HepG2 (cell line): ENCODE results near the gene MMP25. TPM values are rescaled to one million over a fixed set of nuclear protein-coding genes. Genes with fewer than 3 reads are reported as not detected.

Source experiments
- CEBPB ChIP-seq: IDR thresholded peaks from 2 replicates; pipeline ENCODE4 v1.6.1; 2011; ENCODE audit warnings: low read depth, low read length, improper control_type of control experiment, borderline replicate concordance
- DNMT3B ChIP-seq: conservative IDR thresholded peaks from 2 replicates; pipeline ENCODE4 v1.6.1; 2016; ENCODE audit warnings: missing biosample characterization, control low read depth
- FOXJ3 ChIP-seq: sonication (generic); formaldehyde crosslinking; IDR thresholded peaks from 2 replicates; pipeline ENCODE4 v1.4.0; 2020; ENCODE audit warnings: missing genetic modification reagents, mild to moderate bottlenecking, borderline replicate concordance
- NONO ChIP-seq, 2 experiments: fragments of 450-650 bp in 1 of 2; sonication (generic) in 1 of 2; formaldehyde crosslinking in 1 of 2; IDR thresholded peaks in 1 of 2; conservative IDR thresholded peaks in 1 of 2; 2 replicates each; pipeline versions ENCODE4 v1.6.1 to v1.8.0; 2017 to 2022; ENCODE audit warnings: mild to moderate bottlenecking in 1 of 2, missing genetic modification reagents in 1 of 2, moderate library complexity in 1 of 2
- POLR2AphosphoS5 ChIP-seq: IDR thresholded peaks from 2 replicates; pipeline ENCODE4 v1.6.1; 2012; ENCODE audit warnings: low read depth, low read length
- PPARG ChIP-seq: conservative IDR thresholded peaks from 2 replicates; pipeline ENCODE4 v1.6.1; 2016; ENCODE audit warnings: missing biosample characterization, missing genetic modification reagents
- RFX1 ChIP-seq: fragments of 450-650 bp; IDR thresholded peaks from 2 replicates; pipeline ENCODE4 v1.6.1; 2017
- ZFX ChIP-seq: sonication (generic); formaldehyde crosslinking; IDR thresholded peaks from 2 replicates; pipeline ENCODE4 v1.4.0; 2020; ENCODE audit warnings: mild to moderate bottlenecking, low read depth, missing genetic modification reagents, moderate library complexity
- ZNF567 ChIP-seq: sonication (generic); formaldehyde crosslinking; IDR thresholded peaks from 2 replicates; pipeline ENCODE4 v1.8.1; 2023; ENCODE audit warnings: mild to moderate bottlenecking, missing genetic modification reagents, borderline replicate concordance
- ZNF570 ChIP-seq: sonication (generic); formaldehyde crosslinking; IDR thresholded peaks from 2 replicates; pipeline ENCODE4 v1.4.0; 2020; ENCODE audit warnings: mild to moderate bottlenecking, missing genetic modification reagents, borderline replicate concordance
- ZNF781 ChIP-seq: sonication (generic); formaldehyde crosslinking; IDR thresholded peaks from 2 replicates; pipeline ENCODE4 v1.5.1; 2020; ENCODE audit warnings: borderline replicate concordance, mild to moderate bottlenecking, missing genetic modification reagents; ENCODE audit errors: not compliant biosample characterization
- ZNF850 ChIP-seq: sonication (generic); formaldehyde crosslinking; conservative IDR thresholded peaks from 2 replicates; pipeline ENCODE4 v1.9.0; 2021; ENCODE audit warnings: mild to moderate bottlenecking, missing genetic modification reagents
- ZSCAN25 ChIP-seq: sonication (generic); formaldehyde crosslinking; IDR thresholded peaks from 2 replicates; pipeline ENCODE4 v1.8.0; 2022; ENCODE audit warnings: mild to moderate bottlenecking, missing genetic modification reagents
- polyA plus RNA-seq, 8 experiments: library from polyadenylated mRNA; depleted of rRNA in 3 of 8; stranded (reverse) in 7 of 8; unstranded in 1 of 8; fragments of >200 nt; fragmentation: Illumina TruSeq in 4 of 8; extraction: Trizol in 4 of 8; gene quantifications; 2 replicates each; pipeline versions ENCODE4 v1.2.1 to v1.2.3, GENCODE V29; 2011 to 2016; ENCODE audit warnings: low read depth in 4 of 8, missing spikeins in 1 of 8, mixed read lengths in 1 of 8; ENCODE audit not compliant: insufficient read depth in 1 of 8
- total RNA-seq, 5 experiments: library from RNA; depleted of rRNA; stranded (reverse); fragments of >200 nt; fragmentation: Illumina TruSeq; extraction: Trizol; gene quantifications; 2 replicates each; pipeline ENCODE4 v1.2.3, GENCODE V29; 2016; ENCODE audit warnings: low read depth in 1 of 5
- TF ChIP-seq, protein P1 (sequence below): sonication (generic); formaldehyde crosslinking; IDR thresholded peaks from 2 replicates; pipeline ENCODE4 v1.9.0; 2021; ENCODE audit warnings: mild to moderate bottlenecking, missing genetic modification reagents
- TF ChIP-seq, protein P2 (sequence below): IDR thresholded peaks from 2 replicates; pipeline ENCODE4 v1.6.1; 2012; ENCODE audit warnings: low read length, improper control_type of control experiment
- TF ChIP-seq, protein P3 (sequence below): IDR thresholded peaks from 2 replicates; pipeline ENCODE4 v1.6.1; 2016; ENCODE audit warnings: mild to moderate bottlenecking, missing biosample characterization, missing genetic modification reagents
- TF ChIP-seq, protein P4 (sequence below): IDR thresholded peaks from 2 replicates; pipeline ENCODE4 v1.6.1; 2016; ENCODE audit warnings: mild to moderate bottlenecking

Gene MMP25
- total and polyA plus RNA-seq, 2 of the 13 experiments (the other 11 are each of a cell fraction or from before 2014, with no cell fraction given) = 0.04 to 0.08 TPM

DNA sequence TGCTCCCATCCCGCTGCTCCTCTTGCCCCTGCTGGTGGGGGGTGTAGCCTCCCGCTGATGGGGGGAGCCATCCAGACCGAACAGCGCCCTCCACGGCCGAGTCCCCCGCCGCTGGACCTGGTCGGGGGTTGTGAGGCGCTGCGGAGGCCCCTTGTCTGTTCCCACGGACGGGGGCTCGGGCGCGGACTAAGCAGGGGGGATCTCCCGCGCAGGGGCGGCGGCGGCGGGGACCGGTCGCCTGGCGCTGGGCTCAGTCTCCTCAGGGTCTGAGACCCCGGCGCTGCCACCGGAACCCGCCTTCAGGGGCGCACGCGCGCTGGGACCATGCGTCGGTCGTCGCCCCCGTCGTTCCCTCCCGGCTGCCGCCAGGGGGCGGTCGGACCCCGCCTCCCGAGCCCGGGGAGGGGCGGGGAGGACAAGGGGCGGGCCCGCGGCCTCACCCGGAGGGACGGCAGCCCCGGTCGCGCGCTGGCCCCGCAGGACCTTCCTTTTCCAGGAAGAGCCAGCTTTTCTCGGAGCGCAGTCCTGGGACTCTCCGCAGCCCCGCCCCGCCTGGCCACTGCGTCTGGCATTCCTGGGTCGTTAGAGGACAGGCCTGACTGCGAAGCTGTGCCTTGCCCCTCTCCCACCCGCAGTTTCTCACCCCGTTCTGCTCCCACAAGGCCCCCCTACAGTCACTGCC is 12.8 kb downstream of the MMP25 start (continued):
- TF ChIP-seq, protein P1, sequence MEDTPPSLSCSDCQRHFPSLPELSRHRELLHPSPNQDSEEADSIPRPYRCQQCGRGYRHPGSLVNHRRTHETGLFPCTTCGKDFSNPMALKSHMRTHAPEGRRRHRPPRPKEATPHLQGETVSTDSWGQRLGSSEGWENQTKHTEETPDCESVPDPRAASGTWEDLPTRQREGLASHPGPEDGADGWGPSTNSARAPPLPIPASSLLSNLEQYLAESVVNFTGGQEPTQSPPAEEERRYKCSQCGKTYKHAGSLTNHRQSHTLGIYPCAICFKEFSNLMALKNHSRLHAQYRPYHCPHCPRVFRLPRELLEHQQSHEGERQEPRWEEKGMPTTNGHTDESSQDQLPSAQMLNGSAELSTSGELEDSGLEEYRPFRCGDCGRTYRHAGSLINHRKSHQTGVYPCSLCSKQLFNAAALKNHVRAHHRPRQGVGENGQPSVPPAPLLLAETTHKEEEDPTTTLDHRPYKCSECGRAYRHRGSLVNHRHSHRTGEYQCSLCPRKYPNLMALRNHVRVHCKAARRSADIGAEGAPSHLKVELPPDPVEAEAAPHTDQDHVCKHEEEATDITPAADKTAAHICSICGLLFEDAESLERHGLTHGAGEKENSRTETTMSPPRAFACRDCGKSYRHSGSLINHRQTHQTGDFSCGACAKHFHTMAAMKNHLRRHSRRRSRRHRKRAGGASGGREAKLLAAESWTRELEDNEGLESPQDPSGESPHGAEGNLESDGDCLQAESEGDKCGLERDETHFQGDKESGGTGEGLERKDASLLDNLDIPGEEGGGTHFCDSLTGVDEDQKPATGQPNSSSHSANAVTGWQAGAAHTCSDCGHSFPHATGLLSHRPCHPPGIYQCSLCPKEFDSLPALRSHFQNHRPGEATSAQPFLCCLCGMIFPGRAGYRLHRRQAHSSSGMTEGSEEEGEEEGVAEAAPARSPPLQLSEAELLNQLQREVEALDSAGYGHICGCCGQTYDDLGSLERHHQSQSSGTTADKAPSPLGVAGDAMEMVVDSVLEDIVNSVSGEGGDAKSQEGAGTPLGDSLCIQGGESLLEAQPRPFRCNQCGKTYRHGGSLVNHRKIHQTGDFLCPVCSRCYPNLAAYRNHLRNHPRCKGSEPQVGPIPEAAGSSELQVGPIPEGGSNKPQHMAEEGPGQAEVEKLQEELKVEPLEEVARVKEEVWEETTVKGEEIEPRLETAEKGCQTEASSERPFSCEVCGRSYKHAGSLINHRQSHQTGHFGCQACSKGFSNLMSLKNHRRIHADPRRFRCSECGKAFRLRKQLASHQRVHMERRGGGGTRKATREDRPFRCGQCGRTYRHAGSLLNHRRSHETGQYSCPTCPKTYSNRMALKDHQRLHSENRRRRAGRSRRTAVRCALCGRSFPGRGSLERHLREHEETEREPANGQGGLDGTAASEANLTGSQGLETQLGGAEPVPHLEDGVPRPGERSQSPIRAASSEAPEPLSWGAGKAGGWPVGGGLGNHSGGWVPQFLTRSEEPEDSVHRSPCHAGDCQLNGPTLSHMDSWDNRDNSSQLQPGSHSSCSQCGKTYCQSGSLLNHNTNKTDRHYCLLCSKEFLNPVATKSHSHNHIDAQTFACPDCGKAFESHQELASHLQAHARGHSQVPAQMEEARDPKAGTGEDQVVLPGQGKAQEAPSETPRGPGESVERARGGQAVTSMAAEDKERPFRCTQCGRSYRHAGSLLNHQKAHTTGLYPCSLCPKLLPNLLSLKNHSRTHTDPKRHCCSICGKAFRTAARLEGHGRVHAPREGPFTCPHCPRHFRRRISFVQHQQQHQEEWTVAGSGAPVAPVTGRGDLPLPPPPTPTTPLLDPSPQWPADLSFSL (CRISPR knock-in tag) = no peak
- TF ChIP-seq RFX1 = no peak
- no peak for TF ChIP-seq ZNF781
- no peak for TF ChIP-seq NONO (IDR thresholded peaks at IDR 0.05)
- TF ChIP-seq NONO (CRISPR knock-in tag; conservative IDR thresholded peaks at IDR 0.05) = peak; percentile 92
- no peak for TF ChIP-seq FOXJ3 (CRISPR knock-in tag)
- TF ChIP-seq CEBPB = no peak
- no peak for TF ChIP-seq ZNF570 (CRISPR knock-in tag)
- TF ChIP-seq, protein P2, sequence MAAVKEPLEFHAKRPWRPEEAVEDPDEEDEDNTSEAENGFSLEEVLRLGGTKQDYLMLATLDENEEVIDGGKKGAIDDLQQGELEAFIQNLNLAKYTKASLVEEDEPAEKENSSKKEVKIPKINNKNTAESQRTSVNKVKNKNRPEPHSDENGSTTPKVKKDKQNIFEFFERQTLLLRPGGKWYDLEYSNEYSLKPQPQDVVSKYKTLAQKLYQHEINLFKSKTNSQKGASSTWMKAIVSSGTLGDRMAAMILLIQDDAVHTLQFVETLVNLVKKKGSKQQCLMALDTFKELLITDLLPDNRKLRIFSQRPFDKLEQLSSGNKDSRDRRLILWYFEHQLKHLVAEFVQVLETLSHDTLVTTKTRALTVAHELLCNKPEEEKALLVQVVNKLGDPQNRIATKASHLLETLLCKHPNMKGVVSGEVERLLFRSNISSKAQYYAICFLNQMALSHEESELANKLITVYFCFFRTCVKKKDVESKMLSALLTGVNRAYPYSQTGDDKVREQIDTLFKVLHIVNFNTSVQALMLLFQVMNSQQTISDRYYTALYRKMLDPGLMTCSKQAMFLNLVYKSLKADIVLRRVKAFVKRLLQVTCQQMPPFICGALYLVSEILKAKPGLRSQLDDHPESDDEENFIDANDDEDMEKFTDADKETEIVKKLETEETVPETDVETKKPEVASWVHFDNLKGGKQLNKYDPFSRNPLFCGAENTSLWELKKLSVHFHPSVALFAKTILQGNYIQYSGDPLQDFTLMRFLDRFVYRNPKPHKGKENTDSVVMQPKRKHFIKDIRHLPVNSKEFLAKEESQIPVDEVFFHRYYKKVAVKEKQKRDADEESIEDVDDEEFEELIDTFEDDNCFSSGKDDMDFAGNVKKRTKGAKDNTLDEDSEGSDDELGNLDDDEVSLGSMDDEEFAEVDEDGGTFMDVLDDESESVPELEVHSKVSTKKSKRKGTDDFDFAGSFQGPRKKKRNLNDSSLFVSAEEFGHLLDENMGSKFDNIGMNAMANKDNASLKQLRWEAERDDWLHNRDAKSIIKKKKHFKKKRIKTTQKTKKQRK = no peak
- peak; percentile 46; the same call in 1 of the 2 replicates for TF ChIP-seq POLR2AphosphoS5
- TF ChIP-seq ZSCAN25 (CRISPR knock-in tag) = peak; percentile 84
- TF ChIP-seq PPARG (CRISPR knock-in tag) = no peak
- peak; percentile 81; the same call in 1 of the 2 replicates for TF ChIP-seq ZNF567
- TF ChIP-seq ZFX = peak; percentile 76
- TF ChIP-seq, protein P3, sequence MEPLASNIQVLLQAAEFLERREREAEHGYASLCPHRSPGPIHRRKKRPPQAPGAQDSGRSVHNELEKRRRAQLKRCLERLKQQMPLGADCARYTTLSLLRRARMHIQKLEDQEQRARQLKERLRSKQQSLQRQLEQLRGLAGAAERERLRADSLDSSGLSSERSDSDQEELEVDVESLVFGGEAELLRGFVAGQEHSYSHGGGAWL (CRISPR knock-in tag) = peak; percentile 82; the same call in 1 of the 2 replicates
- no peak for TF ChIP-seq ZNF850 (CRISPR knock-in tag)
- TF ChIP-seq DNMT3B (CRISPR knock-in tag) = no peak
- TF ChIP-seq, protein P4, sequence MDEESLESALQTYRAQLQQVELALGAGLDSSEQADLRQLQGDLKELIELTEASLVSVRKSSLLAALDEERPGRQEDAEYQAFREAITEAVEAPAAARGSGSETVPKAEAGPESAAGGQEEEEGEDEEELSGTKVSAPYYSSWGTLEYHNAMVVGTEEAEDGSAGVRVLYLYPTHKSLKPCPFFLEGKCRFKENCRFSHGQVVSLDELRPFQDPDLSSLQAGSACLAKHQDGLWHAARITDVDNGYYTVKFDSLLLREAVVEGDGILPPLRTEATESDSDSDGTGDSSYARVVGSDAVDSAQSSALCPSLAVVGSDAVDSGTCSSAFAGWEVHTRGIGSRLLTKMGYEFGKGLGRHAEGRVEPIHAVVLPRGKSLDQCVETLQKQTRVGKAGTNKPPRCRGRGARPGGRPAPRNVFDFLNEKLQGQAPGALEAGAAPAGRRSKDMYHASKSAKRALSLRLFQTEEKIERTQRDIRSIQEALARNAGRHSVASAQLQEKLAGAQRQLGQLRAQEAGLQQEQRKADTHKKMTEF = peak; percentile 80
